MCF 10A (cell line): ENCODE data around the gene ADORA3. TPM values are rescaled to one million over a fixed set of nuclear protein-coding genes. Genes with fewer than 3 reads are reported as not detected.
"Not testable (repeated sequence)": the region's sequence is repeated elsewhere in the genome, so short reads cannot be mapped to it uniquely, and the experiment has no call there.

Source experiments
- BruUV-seq: library from RNA; stranded (reverse); fragments of 400-500 nt; replicated peaks from 2 replicates; lab custom pipeline; 2021; lab: Mats Ljungman, UMichigan
- CTCF ChIA-PET: fragments of 300-600 bp; sonication (Branson Sonifier 250); formaldehyde crosslinking; extraction: SDS; loops from one replicate; lab custom pipeline; 2021; ENCODE audit warnings: antibody characterized with exemption, inconsistent platforms; lab: Yijun Ruan, JAX
- POLR2A ChIA-PET: fragments of 300-600, 350-650 bp; sonication (Branson Sonifier 250); formaldehyde crosslinking; extraction: SDS; loops from one replicate; lab custom pipeline; 2020; ENCODE audit warnings: antibody characterized with exemption, inconsistent platforms; lab: Yijun Ruan, JAX
- DNase-seq: peaks from one replicate; pipeline ENCODE4 v3.0.0-alpha.2; 2018; ENCODE audit not compliant: unreplicated experiment
- H3K27ac Mint-ChIP-seq: one replicate; pipeline ENCODE4 v1.8.0; 2022; ENCODE audit warnings: mild to moderate bottlenecking, low read depth, mixed read lengths; ENCODE audit not compliant: unreplicated experiment
- H3K27me3 Mint-ChIP-seq: one replicate; pipeline ENCODE4 v1.8.0; 2022; ENCODE audit warnings: mixed read lengths; ENCODE audit not compliant: insufficient read depth, unreplicated experiment
- H3K36me3 Mint-ChIP-seq: one replicate; pipeline ENCODE4 v1.8.0; 2022; ENCODE audit warnings: mild to moderate bottlenecking, moderate library complexity, mixed read lengths; ENCODE audit not compliant: insufficient read depth, unreplicated experiment
- H3K4me1 Mint-ChIP-seq: one replicate; pipeline ENCODE4 v1.8.0; 2022; ENCODE audit warnings: mixed read lengths; ENCODE audit not compliant: insufficient read depth, unreplicated experiment
- H3K4me3 Mint-ChIP-seq: one replicate; pipeline ENCODE4 v1.8.0; 2022; ENCODE audit warnings: mild to moderate bottlenecking, moderate library complexity, mixed read lengths; ENCODE audit not compliant: unreplicated experiment
- H3K9me3 Mint-ChIP-seq: one replicate; pipeline ENCODE4 v1.8.0; 2022; ENCODE audit warnings: mixed read lengths; ENCODE audit not compliant: unreplicated experiment
- CTCF ChIP-seq: fragments of 200-600 bp; IDR thresholded peaks from one replicate; pipeline ENCODE4 v1.8.0; 2022; ENCODE audit warnings: antibody characterized with exemption, mild to moderate bottlenecking; ENCODE audit not compliant: unreplicated experiment
- intact Hi-C: fragments of 100-400 bp; cut with micrococcal nuclease; formaldehyde crosslinking; loops from 2 replicates; pipeline ENCODE4 v1.14.1; 2022
- total RNA-seq: library from RNA; stranded (reverse); gene quantifications from 2 replicates; pipeline ENCODE4 v1.2.3, GENCODE V29; 2022

ADORA3 gene
- total RNA-seq, 1 experiment from 2014 or later, result not detected

- intact Hi-C loops, result no loop called here
- Mint-ChIP-seq H3K27me3 (no peaks in the 10 kb centered on the region), H3K9me3 (no peaks in the 10 kb centered on the region), H3K36me3 (no peaks in the 10 kb centered on the region), H3K4me1 (peaks cover 7% of the 10 kb centered on the region), H3K27ac (no peak overlapping the region), H3K4me3 (no peak overlapping the region)
- DNase-seq, result no peak
- TF ChIP-seq CTCF, result no peak
- ChIA-PET CTCF (interaction anchor here (0.6 to 1.0 kb wide), 2 partner anchors 39 to 43 kb away, joined by 3 read pairs; no protein-coding TSS in a partner anchor), POLR2A (interaction anchor here (1.4 kb wide), 1 partner anchor 35 kb away, joined by 3 read pairs; no protein-coding TSS in a partner anchor)
- BruUV-seq, result no TSS peak
These were observed 48.4 kb upstream of the ADORA3 start for GRCh38 chr1:111551623-111552411.

GRCh38 chr1:111547786-111548185 lies 44.4 kb upstream of the ADORA3 start:
- DNase-seq, H3K27me3 Mint-ChIP-seq, intact Hi-C loops, H3K9me3 Mint-ChIP-seq, H3K4me3 Mint-ChIP-seq, BruUV-seq, H3K36me3 Mint-ChIP-seq, POLR2A ChIA-PET, H3K27ac Mint-ChIP-seq, H3K4me1 Mint-ChIP-seq: not testable (repeated sequence)
- CTCF ChIA-PET, result interaction anchor here (0.6 kb wide), 1 partner anchor 861 kb away, joined by 3 read pairs; no protein-coding TSS in a partner anchor

- DNase-seq, result no peak
- CTCF ChIA-PET, result interaction anchor here (0.6 to 1.2 kb wide), 3 partner anchors 25 to 180 kb away, joined by 3 to 4 read pairs (median 3); no protein-coding TSS in a partner anchor
- H3K9me3 Mint-ChIP-seq, result no peaks in the 10 kb centered on the region
- POLR2A ChIA-PET, result interaction anchor here (1.4 to 1.5 kb wide), 2 partner anchors 51 to 70 kb away, joined by 3 to 4 read pairs; no protein-coding TSS in a partner anchor
- no peak overlapping the region for H3K27ac Mint-ChIP-seq
- H3K4me1 Mint-ChIP-seq, result peaks cover 19% of the 10 kb centered on the region
- no peak for TF ChIP-seq CTCF
- BruUV-seq, result no TSS peak
- H3K4me3 Mint-ChIP-seq, result no peak overlapping the region
- no peaks in the 10 kb centered on the region for H3K36me3 Mint-ChIP-seq
- no peaks in the 10 kb centered on the region for H3K27me3 Mint-ChIP-seq
- intact Hi-C loops, result no loop called here
These were observed 38.8 kb upstream of the ADORA3 start for GRCh38 chr1:111542187-111542586.

- POLR2A ChIA-PET, result interaction anchor here (1.4 to 1.5 kb wide), 2 partner anchors 51 to 70 kb away, joined by 3 to 4 read pairs; no protein-coding TSS in a partner anchor
- Mint-ChIP-seq H3K4me1 (peaks cover 19% of the 10 kb centered on the region), H3K27me3 (no peaks in the 10 kb centered on the region), H3K27ac (no peak overlapping the region), H3K4me3 (no peak overlapping the region), H3K9me3 (no peaks in the 10 kb centered on the region), H3K36me3 (no peaks in the 10 kb centered on the region)
- no TSS peak for BruUV-seq
- TF ChIP-seq CTCF, result no peak
- DNase-seq, result peak; percentile 37
- CTCF ChIA-PET, result interaction anchor here (0.6 to 1.2 kb wide), 6 partner anchors 21 to 795 kb away, joined by 3 to 5 read pairs (median 4); no protein-coding TSS in a partner anchor
- intact Hi-C loops, result no loop called here
These were observed 38.3 kb upstream of the ADORA3 start for GRCh38 chr1:111541721-111542120.
